Suprapubic skin (tissue), 4 donors: ENCODE measurements around the gene HIVEP3. TPM values are rescaled to one million over a fixed set of nuclear protein-coding genes. Genes with fewer than 3 reads are reported as not detected.

ENCODE experiments used
- DNase-seq, 2 donors: peaks; one replicate each; pipeline ENCODE4 v3.0.0-alpha.2; 2019; ENCODE audit warnings: low spot score in 2 of 2
- H3K27ac ChIP-seq: fragments of 200-600 bp; sonication (generic); one replicate; pipeline ENCODE4 v1.5.1; 2019
- H3K27me3 ChIP-seq: fragments of 200-600 bp; sonication (generic); one replicate; pipeline ENCODE4 v1.5.1; 2019
- H3K36me3 ChIP-seq: fragments of 200-600 bp; sonication (generic); one replicate; pipeline ENCODE4 v1.5.1; 2019
- H3K4me1 ChIP-seq: fragments of 200-600 bp; sonication (generic); one replicate; pipeline ENCODE4 v1.5.1; 2019
- H3K4me3 ChIP-seq: fragments of 200-600 bp; sonication (generic); one replicate; pipeline ENCODE4 v1.5.1; 2019; ENCODE audit warnings: mild to moderate bottlenecking
- H3K9me3 ChIP-seq: fragments of 200-600 bp; sonication (generic); one replicate; pipeline ENCODE4 v1.5.1; 2019
- EP300 ChIP-seq: sonication (generic); formaldehyde crosslinking; IDR thresholded peaks from one replicate; pipeline ENCODE4 v1.6.1; 2017; ENCODE audit warnings: antibody characterized with exemption
- POLR2A ChIP-seq, 2 donors: fragments of 450-650 bp; IDR thresholded peaks; one replicate each; pipeline ENCODE4 v1.6.1; 2017; ENCODE audit warnings: antibody characterized with exemption in 2 of 2, mild to moderate bottlenecking in 2 of 2, moderate library complexity in 2 of 2
- POLR2AphosphoS5 ChIP-seq, 3 donors: sonication (generic); formaldehyde crosslinking; IDR thresholded peaks; one replicate each; pipeline ENCODE4 v1.6.1; 2017; ENCODE audit warnings: antibody characterized with exemption in 3 of 3
- WGBS: methylation state at CpG from one replicate; pipeline ENCODE4 v1.1.5; 2018; 5-methylcytosine and 5-hydroxymethylcytosine counted together
- total RNA-seq, 4 donors: library from RNA; depleted of rRNA; stranded (reverse); fragments of >200 nt; gene quantifications; one replicate each; pipeline ENCODE4 v1.1.0, GENCODE V29; 2016
- TF ChIP-seq, protein P1 (sequence below), 2 donors: fragments of 200-600 bp in 1 of 2; fragments of 450-650 bp in 1 of 2; sonication (generic) in 1 of 2; IDR thresholded peaks; one replicate each; pipeline ENCODE4 v1.5.1; 2016 to 2019; ENCODE audit warnings: antibody characterized with exemption in 2 of 2, mild to moderate bottlenecking in 1 of 2, moderate library complexity in 1 of 2

Gene HIVEP3
- total RNA-seq, 4 donors from 2014 or later, result 11.3 to 23.9 (median 18.3) TPM

DNA sequence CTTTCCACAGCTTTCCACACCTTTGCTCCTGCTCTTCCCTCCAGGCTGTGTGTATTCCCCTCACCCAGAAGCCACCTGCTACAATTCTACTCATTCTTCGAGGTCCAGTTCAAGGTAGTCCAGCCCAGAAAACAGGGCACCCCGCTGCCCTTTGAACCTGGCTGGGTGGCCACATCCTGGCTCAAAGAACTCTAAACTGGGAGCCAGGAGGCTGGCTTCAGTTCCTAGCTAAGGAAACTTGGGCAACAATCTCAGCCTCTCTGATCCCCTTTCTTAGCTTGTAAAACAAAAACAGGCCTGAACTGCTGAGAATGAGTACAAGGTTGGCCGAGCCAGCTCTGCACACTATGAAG is 438.9 kb downstream of the HIVEP3 start:
- Histone ChIP-seq H3K27me3 (no peaks in the 10 kb centered on the region), H3K4me3 (no peak overlapping the region), H3K27ac (no peak overlapping the region), H3K36me3 (no peaks in the 10 kb centered on the region), H3K4me1 (peaks cover 69% of the 10 kb centered on the region), H3K9me3 (no peaks in the 10 kb centered on the region)
- 83% methylated on average over 3 of the region's 3 CpGs for WGBS
- DNase-seq, result no peak
- no peak for TF ChIP-seq EP300
- TF ChIP-seq, protein P1, sequence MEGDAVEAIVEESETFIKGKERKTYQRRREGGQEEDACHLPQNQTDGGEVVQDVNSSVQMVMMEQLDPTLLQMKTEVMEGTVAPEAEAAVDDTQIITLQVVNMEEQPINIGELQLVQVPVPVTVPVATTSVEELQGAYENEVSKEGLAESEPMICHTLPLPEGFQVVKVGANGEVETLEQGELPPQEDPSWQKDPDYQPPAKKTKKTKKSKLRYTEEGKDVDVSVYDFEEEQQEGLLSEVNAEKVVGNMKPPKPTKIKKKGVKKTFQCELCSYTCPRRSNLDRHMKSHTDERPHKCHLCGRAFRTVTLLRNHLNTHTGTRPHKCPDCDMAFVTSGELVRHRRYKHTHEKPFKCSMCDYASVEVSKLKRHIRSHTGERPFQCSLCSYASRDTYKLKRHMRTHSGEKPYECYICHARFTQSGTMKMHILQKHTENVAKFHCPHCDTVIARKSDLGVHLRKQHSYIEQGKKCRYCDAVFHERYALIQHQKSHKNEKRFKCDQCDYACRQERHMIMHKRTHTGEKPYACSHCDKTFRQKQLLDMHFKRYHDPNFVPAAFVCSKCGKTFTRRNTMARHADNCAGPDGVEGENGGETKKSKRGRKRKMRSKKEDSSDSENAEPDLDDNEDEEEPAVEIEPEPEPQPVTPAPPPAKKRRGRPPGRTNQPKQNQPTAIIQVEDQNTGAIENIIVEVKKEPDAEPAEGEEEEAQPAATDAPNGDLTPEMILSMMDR (IDR thresholded peaks at IDR 0.05), result no peak
- no peak for TF ChIP-seq POLR2A (IDR thresholded peaks at IDR 0.05)

DNA sequence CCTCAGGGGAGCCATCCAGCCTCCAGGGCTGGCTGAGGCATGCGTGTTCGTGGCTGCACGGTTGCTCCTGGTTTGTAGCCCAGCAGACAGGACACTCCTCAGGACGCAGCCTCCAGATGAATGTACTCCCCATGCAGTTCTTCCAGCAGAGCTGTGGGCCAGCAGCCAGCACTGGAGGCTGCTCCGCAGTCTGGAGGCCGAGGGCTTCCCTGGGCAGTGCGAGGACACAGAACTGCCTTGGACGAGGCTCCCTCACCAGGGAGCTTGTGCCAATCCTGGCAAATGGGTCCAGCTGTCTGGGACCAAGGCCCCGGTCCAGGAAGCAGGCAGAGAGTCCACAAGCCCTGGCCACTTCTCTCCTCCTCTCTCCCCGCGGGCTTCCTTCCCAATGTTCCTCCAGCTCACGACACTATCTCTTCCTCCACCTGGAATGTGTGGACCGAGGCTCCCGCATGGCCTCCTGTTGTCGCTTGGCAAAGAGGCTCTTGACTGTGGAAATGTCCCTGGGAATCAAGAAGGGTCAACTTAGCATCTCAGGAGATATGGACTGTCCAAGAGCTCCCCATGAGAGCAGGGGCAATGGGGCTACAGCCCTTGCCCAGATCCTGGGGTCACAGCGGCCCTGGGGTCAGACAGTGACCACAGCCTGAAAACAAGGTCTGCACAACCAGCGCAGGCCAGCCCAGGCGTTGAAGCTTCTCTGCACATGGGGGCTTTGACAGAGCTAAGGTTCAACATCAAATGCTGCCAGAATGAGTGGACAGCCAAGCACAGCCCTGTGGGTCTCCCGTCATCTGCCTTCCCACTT is 439.5 kb downstream of the HIVEP3 start:
- 69% methylated on average over 17 of the region's 19 CpGs for WGBS
- H3K27ac ChIP-seq, result no peak overlapping the region
- no peak for TF ChIP-seq POLR2AphosphoS5 (IDR thresholded peaks at IDR 0.05)
- TF ChIP-seq EP300, result no peak
- TF ChIP-seq, protein P1 (IDR thresholded peaks at IDR 0.05), result no peak
- TF ChIP-seq POLR2A (IDR thresholded peaks at IDR 0.05), result no peak
- H3K9me3 ChIP-seq, result no peaks in the 10 kb centered on the region
- no peak overlapping the region for H3K4me3 ChIP-seq
- peaks cover 70% of the 10 kb centered on the region for H3K4me1 ChIP-seq
- no peak for DNase-seq
- H3K27me3 ChIP-seq, result no peaks in the 10 kb centered on the region
- no peaks in the 10 kb centered on the region for H3K36me3 ChIP-seq

DNA sequence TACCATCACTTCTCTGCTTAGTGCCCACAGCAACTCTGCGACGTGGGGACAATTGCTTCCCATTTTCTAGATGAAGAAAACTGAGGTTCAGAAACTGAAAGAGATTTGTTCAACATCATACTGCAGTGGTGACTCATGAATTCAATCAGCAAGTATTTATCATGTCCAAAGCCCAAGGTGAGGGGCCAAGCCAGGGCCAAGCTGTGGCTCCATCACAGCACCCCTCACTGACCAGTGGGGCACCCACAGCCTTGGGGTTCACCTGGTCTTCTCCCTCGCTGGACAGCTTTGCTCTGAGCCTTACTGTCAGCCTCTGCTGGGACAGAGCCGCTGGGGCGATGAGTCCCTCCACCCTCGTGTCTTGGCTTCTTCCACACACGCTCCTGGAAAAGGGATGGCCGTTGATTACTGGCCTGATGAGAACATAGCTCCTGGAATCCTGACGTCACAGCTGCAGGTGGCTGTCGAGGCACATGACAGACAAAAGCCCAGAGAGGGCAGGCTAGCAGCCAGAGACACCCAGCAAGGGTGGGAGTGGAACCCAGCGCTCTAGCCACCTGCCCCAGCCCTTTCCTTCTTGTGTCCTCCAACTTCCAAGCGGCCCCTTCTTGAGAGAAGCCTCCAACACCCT is 440.5 kb downstream of the HIVEP3 start:
- WGBS, result 87% methylated on average over 12 of the region's 12 CpGs
- Histone ChIP-seq H3K4me1 (peaks cover 64% of the 10 kb centered on the region), H3K9me3 (no peaks in the 10 kb centered on the region), H3K27ac (no peak overlapping the region), H3K4me3 (no peak overlapping the region), H3K27me3 (no peaks in the 10 kb centered on the region), H3K36me3 (no peaks in the 10 kb centered on the region)
- TF ChIP-seq EP300, result no peak
- no peak for DNase-seq

DNA sequence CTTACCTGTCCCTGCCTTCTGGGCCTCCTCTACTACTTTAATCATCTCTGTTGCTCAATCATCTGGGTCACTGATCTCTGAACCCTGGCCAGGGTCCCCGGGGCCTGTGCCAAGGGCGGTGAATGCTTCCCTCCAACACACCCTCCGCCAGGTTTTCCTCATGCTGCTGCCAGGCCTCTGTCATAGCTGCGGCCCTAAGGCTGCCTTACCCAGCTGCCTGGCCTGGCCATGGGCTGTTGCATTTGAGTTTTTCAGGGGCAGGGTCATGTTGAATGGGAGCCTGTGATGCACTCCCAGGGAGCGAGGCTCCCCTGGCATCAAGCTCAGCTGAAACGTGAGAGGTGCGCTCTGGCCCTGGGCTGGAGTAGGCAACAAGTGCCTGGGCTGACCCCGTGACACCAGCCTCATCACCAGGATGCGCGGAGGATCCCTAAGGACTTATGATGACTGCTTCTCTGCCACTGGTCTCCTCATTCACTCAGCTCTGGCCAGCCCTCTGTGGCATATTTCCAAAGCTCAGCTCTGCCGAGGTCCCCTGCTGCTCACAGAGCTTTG is 441.8 kb downstream of the HIVEP3 start:
- DNase-seq, result peak in 1 of 2 donors; percentile 62
- H3K4me3 ChIP-seq, result no peak overlapping the region
- H3K36me3 ChIP-seq, result no peaks in the 10 kb centered on the region
- H3K4me1 ChIP-seq, result peaks cover 51% of the 10 kb centered on the region
- H3K27me3 ChIP-seq, result no peaks in the 10 kb centered on the region
- H3K27ac ChIP-seq, result peak overlapping the region; percentile 22
- no peaks in the 10 kb centered on the region for H3K9me3 ChIP-seq
- TF ChIP-seq POLR2A (IDR thresholded peaks at IDR 0.05) (no peak), POLR2AphosphoS5 (IDR thresholded peaks at IDR 0.05) (no peak), EP300 (no peak)
- TF ChIP-seq, protein P1 (IDR thresholded peaks at IDR 0.05), result no peak
- 45% methylated on average over 9 of the region's 11 CpGs for WGBS

DNA sequence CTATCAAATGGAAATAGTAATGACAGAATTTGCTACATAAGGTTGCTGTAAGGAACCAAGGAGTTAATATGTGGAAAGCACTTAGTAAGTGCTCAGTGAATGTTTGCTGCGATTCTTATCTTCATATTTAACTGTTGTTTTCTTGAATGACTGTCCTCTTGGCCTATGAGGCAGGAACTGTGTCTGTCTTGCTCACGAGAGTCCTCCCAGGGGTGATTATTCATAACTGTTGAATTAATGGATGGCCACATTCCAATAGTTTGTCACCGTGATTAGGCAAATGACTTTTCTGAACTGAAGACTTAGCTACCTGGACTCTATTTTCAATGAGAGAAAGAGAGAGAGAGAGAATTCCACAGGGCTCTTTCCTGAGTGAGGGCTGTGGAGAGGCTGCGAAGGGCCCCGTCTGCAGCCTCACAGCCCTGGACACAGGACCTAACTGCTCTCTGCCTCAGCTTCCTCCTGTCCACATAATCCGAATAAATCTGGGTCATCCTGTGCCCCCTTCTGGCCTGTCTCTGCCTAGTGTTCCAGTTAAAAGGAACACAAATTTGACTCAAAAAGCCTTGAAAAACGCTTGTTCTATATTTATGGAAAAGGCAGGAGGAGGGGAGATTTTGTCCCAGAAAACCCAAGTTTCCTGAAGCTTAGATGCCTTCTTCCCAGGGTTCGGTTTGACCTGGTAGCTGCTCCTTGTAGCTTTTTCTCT is 442.7 kb downstream of the HIVEP3 start:
- TF ChIP-seq EP300, result no peak
- TF ChIP-seq POLR2A (IDR thresholded peaks at IDR 0.05), result no peak
- H3K9me3 ChIP-seq, result no peaks in the 10 kb centered on the region
- peaks cover 50% of the 10 kb centered on the region for H3K4me1 ChIP-seq
- WGBS, result 33% methylated on average over 8 of the region's 8 CpGs
- H3K4me3 ChIP-seq, result no peak overlapping the region
- no peaks in the 10 kb centered on the region for H3K36me3 ChIP-seq
- H3K27ac ChIP-seq, result peak overlapping the region; percentile 72
- no peak for DNase-seq
- no peaks in the 10 kb centered on the region for H3K27me3 ChIP-seq

DNA sequence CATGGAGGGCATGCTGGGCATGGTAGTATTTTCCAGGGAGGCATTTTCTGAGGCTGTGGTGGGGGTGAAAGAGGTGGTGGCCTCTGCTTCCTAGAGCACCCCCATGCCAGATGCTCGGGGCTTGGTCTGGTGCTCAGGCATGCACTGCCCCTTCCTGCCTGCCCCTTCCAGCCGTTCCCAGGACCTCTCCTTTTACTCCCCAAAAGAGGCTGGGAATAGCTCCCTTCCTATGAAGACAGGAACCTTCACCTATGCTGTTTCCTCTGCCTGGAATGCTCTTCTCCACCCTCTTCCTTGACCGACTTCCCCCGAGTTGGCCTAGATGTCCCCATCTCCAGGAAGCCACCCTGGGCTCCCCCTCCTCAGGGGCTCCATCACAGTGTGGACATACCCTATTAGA is 443.4 kb downstream of the HIVEP3 start:
- Histone ChIP-seq H3K27ac (peak overlapping the region; percentile 72), H3K27me3 (no peaks in the 10 kb centered on the region), H3K4me1 (peaks cover 50% of the 10 kb centered on the region), H3K4me3 (no peak overlapping the region), H3K36me3 (no peaks in the 10 kb centered on the region), H3K9me3 (no peaks in the 10 kb centered on the region)
- WGBS, result 54% methylated on average over 4 of the region's 4 CpGs
- TF ChIP-seq, protein P1 (IDR thresholded peaks at IDR 0.05), result no peak
- TF ChIP-seq POLR2AphosphoS5 (IDR thresholded peaks at IDR 0.05), result no peak
- no peak for TF ChIP-seq POLR2A (IDR thresholded peaks at IDR 0.05)
- no peak for TF ChIP-seq EP300
- DNase-seq, result no peak
